Measurements from ENCODE around the gene ISG15. TPM values are rescaled to one million over a fixed set of nuclear protein-coding genes. Genes with fewer than 3 reads are reported as not detected.

The ISG15 gene
- total RNA-seq, 1 donor from 2014 or later, result 97.7 TPM

- H3K27me3 ChIP-seq (ENCODE audit: control insufficient read depth, insufficient read depth, low read length), result no peaks in the 10 kb centered on the region
- peaks cover 3% of the 10 kb centered on the region for H3K36me3 ChIP-seq (ENCODE audit: control insufficient read depth, insufficient read depth, low read length)
- peak; percentile 38 for TF ChIP-seq CTCF (IDR thresholded peaks at IDR 0.05; ENCODE audit: insufficient read depth, low read length, poor library complexity, severe bottlenecking)
- peak overlapping the region; percentile 32 for H3K4me3 ChIP-seq (ENCODE audit: low read depth, low read length)
- no peak for DNase-seq (ENCODE audit: low read depth)
Observed at GRCh38 chr1:1019122-1019999, 6.1 kb downstream of the ISG15 start.

- Histone ChIP-seq H3K27me3 (ENCODE audit: control insufficient read depth, insufficient read depth, low read length) (no peaks in the 10 kb centered on the region), H3K4me3 (ENCODE audit: low read depth, low read length) (peak within 1 kb of the TSS; percentile 84), H3K36me3 (ENCODE audit: control insufficient read depth, insufficient read depth, low read length) (peaks cover 3% of the 10 kb centered on the region)
- TF ChIP-seq CTCF (IDR thresholded peaks at IDR 0.05; ENCODE audit: insufficient read depth, low read length, poor library complexity, severe bottlenecking), result no peak
- DNase-seq (ENCODE audit: low read depth), result no peak
Observed at GRCh38 chr1:1020000-1020404, 6.7 kb downstream of the ISG15 start, which contains the start of gene AGRN. TSS of gene AGRN (plus strand) at chr1:1020120. CDS start at chr1:1020173, 53 bp downstream.

- peak overlapping the region; percentile 84 for H3K4me3 ChIP-seq (ENCODE audit: low read depth, low read length)
- no peak for TF ChIP-seq CTCF (IDR thresholded peaks at IDR 0.05; ENCODE audit: insufficient read depth, low read length, poor library complexity, severe bottlenecking)
- no peaks in the 10 kb centered on the region for H3K27me3 ChIP-seq (ENCODE audit: control insufficient read depth, insufficient read depth, low read length)
- H3K36me3 ChIP-seq (ENCODE audit: control insufficient read depth, insufficient read depth, low read length), result peaks cover 3% of the 10 kb centered on the region
- no peak for DNase-seq (ENCODE audit: low read depth)
Observed at GRCh38 chr1:1020415-1021009, 7.2 kb downstream of the ISG15 start.

GRCh38 chr1:1021010-1021919 lies 8.0 kb downstream of the ISG15 start:
- TF ChIP-seq CTCF (IDR thresholded peaks at IDR 0.05; ENCODE audit: insufficient read depth, low read length, poor library complexity, severe bottlenecking), result no peak
- DNase-seq (ENCODE audit: low read depth), result no peak
- H3K4me3 ChIP-seq (ENCODE audit: low read depth, low read length), result peak overlapping the region; percentile 84
- peaks cover 3% of the 10 kb centered on the region for H3K36me3 ChIP-seq (ENCODE audit: control insufficient read depth, insufficient read depth, low read length)
- no peaks in the 10 kb centered on the region for H3K27me3 ChIP-seq (ENCODE audit: control insufficient read depth, insufficient read depth, low read length)

- no peak for DNase-seq (ENCODE audit: low read depth)
- peak overlapping the region; percentile 84 for H3K4me3 ChIP-seq (ENCODE audit: low read depth, low read length)
Observed at GRCh38 chr1:1021920-1022259, 8.6 kb downstream of the ISG15 start.

More at GRCh38 chr1:1021920-1022259, 8.6 kb downstream of the ISG15 start:
- Histone ChIP-seq H3K36me3 (ENCODE audit: control insufficient read depth, insufficient read depth, low read length) (peaks cover 3% of the 10 kb centered on the region), H3K27me3 (ENCODE audit: control insufficient read depth, insufficient read depth, low read length) (no peaks in the 10 kb centered on the region)
- TF ChIP-seq CTCF (IDR thresholded peaks at IDR 0.05; ENCODE audit: insufficient read depth, low read length, poor library complexity, severe bottlenecking), result no peak
